Testis (tissue), 3 donors: ENCODE measurements around the gene EPC1. TPM values are rescaled to one million over a fixed set of nuclear protein-coding genes. Genes with fewer than 3 reads are reported as not detected.
"Not testable (repeated sequence)": the region's sequence is repeated elsewhere in the genome, so short reads cannot be mapped to it uniquely, and the experiment has no call there.

Experiments used
- DNase-seq: peaks from one replicate; pipeline ENCODE4 v3.0.0-alpha.2; 2019
- H3K27ac ChIP-seq, 2 donors: fragments of 200-600 bp; sonication (generic); one replicate each; pipeline ENCODE4 v1.5.1; 2019
- H3K27me3 ChIP-seq: fragments of 200-600 bp; sonication (generic); one replicate; pipeline ENCODE4 v1.5.1; 2019
- H3K36me3 ChIP-seq: fragments of 200-600 bp; sonication (generic); one replicate; pipeline ENCODE4 v1.5.1; 2017; ENCODE audit warnings: low read depth; ENCODE audit errors: missing control alignments
- H3K4me1 ChIP-seq: fragments of 200-600 bp; sonication (generic); one replicate; pipeline ENCODE4 v1.5.1; 2019
- H3K4me3 ChIP-seq, 2 donors: fragments of 200-600 bp; sonication (generic); one replicate each; pipeline ENCODE4 v1.5.1; 2017 to 2019
- H3K9me3 ChIP-seq: fragments of 200-600 bp; sonication (generic); one replicate; pipeline ENCODE4 v1.5.1; 2017
- CTCF ChIP-seq, 3 experiments: fragments of 450-650 bp in 2 of 3; fragments of 200-600 bp in 1 of 3; sonication (generic) in 1 of 3; IDR thresholded peaks; one replicate each; pipeline ENCODE4 v1.5.1; 2016 to 2019; ENCODE audit warnings: antibody characterized with exemption in 3 of 3, mild to moderate bottlenecking in 2 of 3, moderate library complexity in 1 of 3
- POLR2A ChIP-seq: fragments of 450-650 bp; IDR thresholded peaks from one replicate; pipeline ENCODE4 v1.6.1; 2017; ENCODE audit warnings: antibody characterized with exemption, mild to moderate bottlenecking, moderate library complexity
- WGBS, 2 donors: methylation state at CpG; one replicate each; pipeline ENCODE4 v1.1.5; 2018; 5-methylcytosine and 5-hydroxymethylcytosine counted together
- intact Hi-C: fragments of 100-400 bp; cut with DNase I; formaldehyde crosslinking; loops from one replicate; pipeline ENCODE4 v1.15.1; 2023; ENCODE audit warnings: low total_unique reads
- polyA plus RNA-seq: library from polyadenylated mRNA; stranded (reverse); fragments of 350-450 nt; fragmentation: Illumina TruSeq; extraction: RNeasy Lipid Tissue Mini Kit (QIAGEN cat#74804); gene quantifications from one replicate; pipeline ENCODE4 v1.2.3, GENCODE V29; 2014; ENCODE audit warnings: low read depth, low replicate concordance; ENCODE audit not compliant: insufficient read depth
- total RNA-seq, 2 donors: library from RNA; depleted of rRNA; stranded (reverse); fragments of >200 nt; gene quantifications; one replicate each; pipeline ENCODE4 v1.2.3, GENCODE V29; 2016

The EPC1 gene
- total and polyA plus RNA-seq, 3 donors from 2014 or later, result 34.8 to 65.8 (median 65.4) TPM

- TF ChIP-seq POLR2A (no peak), CTCF (IDR thresholded peaks at IDR 0.05) (no peak)
- H3K4me3 ChIP-seq, result no peak overlapping the region
- peak; percentile 28 for DNase-seq
- H3K27me3 ChIP-seq, result no peaks in the 10 kb centered on the region
- H3K4me1 ChIP-seq, result peaks cover 4% of the 10 kb centered on the region
- intact Hi-C loops, result loop anchor here (10.0 kb wide), 1 partner anchor 91 kb away; the partner anchor contains the start of gene EPC1
- no peaks in the 10 kb centered on the region for H3K9me3 ChIP-seq
- H3K36me3 ChIP-seq, result no peaks in the 10 kb centered on the region
- 83 to 100% methylated on average over 1 to 2 of the region's 2 CpGs for whole genome bisulfite sequencing, 2 donors
- H3K27ac ChIP-seq, result no peak overlapping the region
Measured at GRCh38 chr10:32253821-32254220, 93.1 kb downstream of the EPC1 start.

GRCh38 chr10:32253276-32253675 is 93.7 kb downstream of the EPC1 start:
- H3K27me3 ChIP-seq, result no peaks in the 10 kb centered on the region
- DNase-seq, result no peak
- WGBS, 2 donors, result 86 to 96% methylated on average over 4 of the region's 4 CpGs
- intact Hi-C loops, result loop anchor here (10.0 kb wide), 1 partner anchor 92 kb away; the partner anchor contains the start of gene EPC1
- H3K27ac ChIP-seq, result no peak overlapping the region
- no peaks in the 10 kb centered on the region for H3K36me3 ChIP-seq
- H3K4me1 ChIP-seq, result peaks cover 4% of the 10 kb centered on the region
- H3K4me3 ChIP-seq, result no peak overlapping the region
- TF ChIP-seq POLR2A (no peak), CTCF (IDR thresholded peaks at IDR 0.05) (no peak)
- H3K9me3 ChIP-seq, result no peaks in the 10 kb centered on the region

- H3K36me3 ChIP-seq, H3K27ac ChIP-seq, H3K4me1 ChIP-seq, H3K4me3 ChIP-seq, H3K27me3 ChIP-seq, H3K9me3 ChIP-seq, DNase-seq: not testable (repeated sequence)
- intact Hi-C loops, result loop anchor here (10.0 kb wide), 1 partner anchor 94 kb away; the partner anchor contains the start of gene EPC1
- WGBS, 2 donors, result 78 to 84% methylated on average over 3 of the region's 3 CpGs
Measured at GRCh38 chr10:32250489-32250888, 96.5 kb downstream of the EPC1 start.

GRCh38 chr10:32246685-32247084 is 100.3 kb downstream of the EPC1 start:
- H3K9me3 ChIP-seq, result no peaks in the 10 kb centered on the region
- H3K27me3 ChIP-seq, result no peaks in the 10 kb centered on the region
- H3K27ac ChIP-seq, result no peak overlapping the region
- TF ChIP-seq POLR2A (no peak), CTCF (IDR thresholded peaks at IDR 0.05) (no peak)
- H3K4me3 ChIP-seq, result no peak overlapping the region
- no peak for DNase-seq
- H3K4me1 ChIP-seq, result no peaks in the 10 kb centered on the region
- intact Hi-C loops, result no loop called here
- WGBS, 2 donors, result 74 to 79% methylated on average over 3 of the region's 3 CpGs
- H3K36me3 ChIP-seq, result no peaks in the 10 kb centered on the region

- no peaks in the 10 kb centered on the region for H3K36me3 ChIP-seq
- H3K9me3 ChIP-seq, result no peaks in the 10 kb centered on the region
- H3K27ac ChIP-seq, result no peak overlapping the region
- WGBS, 2 donors, result 64 to 67% methylated on average over 8 of the region's 8 CpGs
- no peaks in the 10 kb centered on the region for H3K27me3 ChIP-seq
- no peak for DNase-seq
- no peak for TF ChIP-seq CTCF (IDR thresholded peaks at IDR 0.05)
- TF ChIP-seq POLR2A, result no peak
- no peak overlapping the region for H3K4me3 ChIP-seq
- intact Hi-C loops, result no loop called here
- H3K4me1 ChIP-seq, result no peaks in the 10 kb centered on the region
Measured at GRCh38 chr10:32245760-32246159, 101.2 kb downstream of the EPC1 start.
